CD14-positive monocyte (primary cell): Measurements from ENCODE around the gene TFB1M. TPM values are rescaled to one million over a fixed set of nuclear protein-coding genes. Genes with fewer than 3 reads are reported as not detected.

Source experiments
- DNase-seq, 3 donors: peaks; one replicate each; pipeline ENCODE4 v3.0.0-alpha.2; 2011 to 2022
- H2AFZ ChIP-seq: 2 replicates; pipeline ENCODE4 v1.6.0; 2012; ENCODE audit warnings: mild to moderate bottlenecking, low read depth, low read length, inconsistent platforms; ENCODE audit not compliant: insufficient read depth, poor library complexity, severe bottlenecking
- H3K27ac ChIP-seq, 2 donors: 1 replicate in 1 of 2; 2 replicates in 1 of 2; pipeline ENCODE4 v1.5.1; 2012 to 2013; ENCODE audit warnings: low read length in 2 of 2, control low read depth in 1 of 2, inconsistent platforms in 1 of 2, low read depth in 1 of 2, mild to moderate bottlenecking in 1 of 2
- H3K27me3 ChIP-seq, 2 donors: one replicate each; pipeline versions ENCODE4 v1.6.0 to v1.6.1; 2011 to 2013; ENCODE audit warnings: low read length in 2 of 2; ENCODE audit not compliant: control insufficient read depth in 2 of 2, insufficient read depth in 2 of 2
- H3K36me3 ChIP-seq, 2 donors: replicated peaks in 1 of 2; 1 replicate in 1 of 2; 2 replicates in 1 of 2; pipeline versions ENCODE4 v1.5.1 to v1.6.1; 2012 to 2013; ENCODE audit warnings: low read length in 2 of 2, control low read depth in 1 of 2, inconsistent platforms in 1 of 2, mild to moderate bottlenecking in 1 of 2; ENCODE audit not compliant: insufficient read depth in 2 of 2, control insufficient read depth in 1 of 2
- H3K4me1 ChIP-seq, 2 donors: 1 replicate in 1 of 2; 2 replicates in 1 of 2; pipeline versions ENCODE4 v1.5.1 to v1.6.1; 2012 to 2013; ENCODE audit warnings: low read length in 2 of 2, control low read depth in 1 of 2, inconsistent platforms in 1 of 2, mild to moderate bottlenecking in 1 of 2, moderate library complexity in 1 of 2; ENCODE audit not compliant: insufficient read depth in 2 of 2, control insufficient read depth in 1 of 2
- H3K4me2 ChIP-seq: replicated peaks from 2 replicates; pipeline ENCODE3; 2012; ENCODE audit warnings: low read length, moderate library complexity, mild to moderate bottlenecking; ENCODE audit not compliant: poor library complexity, severe bottlenecking; ENCODE audit errors: extremely low read depth
- H3K4me3 ChIP-seq, 3 experiments: fragments of 200-600 bp in 1 of 3; sonication (generic) in 1 of 3; replicated peaks in 1 of 3; 1 replicate in 2 of 3; 2 replicates in 1 of 3; pipeline ENCODE4 v1.5.1; 2011 to 2013; ENCODE audit warnings: low read length in 3 of 3, mild to moderate bottlenecking in 3 of 3, control low read depth in 2 of 3, low read depth in 2 of 3, inconsistent platforms in 1 of 3, moderate library complexity in 1 of 3
- H3K79me2 ChIP-seq: 2 replicates; pipeline ENCODE4 v1.6.0; 2012; ENCODE audit warnings: mild to moderate bottlenecking, control low read depth, inconsistent platforms, low read length, moderate library complexity; ENCODE audit not compliant: insufficient read depth
- H3K9ac ChIP-seq: 2 replicates; pipeline ENCODE4 v1.6.0; 2017; ENCODE audit warnings: low read length, mild to moderate bottlenecking; ENCODE audit not compliant: insufficient read depth, poor library complexity, severe bottlenecking
- H3K9me3 ChIP-seq, 2 donors: replicated peaks in 1 of 2; 1 replicate in 1 of 2; 2 replicates in 1 of 2; pipeline versions ENCODE4 v1.5.1 to v1.6.1; 2012 to 2013; ENCODE audit warnings: low read length in 2 of 2, control low read depth in 1 of 2; ENCODE audit not compliant: control insufficient read depth in 1 of 2, insufficient read depth in 1 of 2
- H4K20me1 ChIP-seq: 2 replicates; pipeline ENCODE4 v1.6.0; 2012; ENCODE audit warnings: mild to moderate bottlenecking, low read length, control low read depth, moderate library complexity; ENCODE audit not compliant: insufficient read depth
- H3K27ac Mint-ChIP-seq, 7 donors: one replicate each; pipeline ENCODE4 v1.8.0; 2020; ENCODE audit warnings: mild to moderate bottlenecking in 7 of 7, mixed read lengths in 7 of 7, moderate library complexity in 6 of 7, inconsistent platforms in 2 of 7
- H3K27me3 Mint-ChIP-seq, 3 donors: one replicate each; pipeline ENCODE4 v1.8.0; 2021 to 2022; ENCODE audit warnings: low read depth in 3 of 3, mild to moderate bottlenecking in 3 of 3, mixed read lengths in 3 of 3, moderate library complexity in 3 of 3, inconsistent platforms in 1 of 3
- H3K36me3 Mint-ChIP-seq, 2 donors: one replicate each; pipeline ENCODE4 v1.8.0; 2020; ENCODE audit warnings: mixed read lengths in 2 of 2, inconsistent platforms in 1 of 2, mild to moderate bottlenecking in 1 of 2
- H3K4me1 Mint-ChIP-seq: one replicate; pipeline ENCODE4 v1.8.0; 2020; ENCODE audit warnings: mild to moderate bottlenecking, mixed read lengths
- H3K4me3 Mint-ChIP-seq, 2 donors: one replicate each; pipeline ENCODE4 v1.8.0; 2020; ENCODE audit warnings: mild to moderate bottlenecking in 2 of 2, mixed read lengths in 2 of 2, moderate library complexity in 1 of 2
- H3K9me3 Mint-ChIP-seq, 7 donors: one replicate each; pipeline ENCODE4 v1.8.0; 2020 to 2022; ENCODE audit warnings: mixed read lengths in 7 of 7, mild to moderate bottlenecking in 6 of 7, moderate library complexity in 6 of 7, inconsistent platforms in 2 of 7
- WGBS: methylation state at CpG from one replicate; pipeline ENCODE4 v1.1.5; 2013; ENCODE audit warnings: missing lambda C conversion rate; ENCODE audit not compliant: insufficient coverage; 5-methylcytosine and 5-hydroxymethylcytosine counted together
- intact Hi-C, 2 donors: fragments of 100-400 bp; cut with micrococcal nuclease; formaldehyde crosslinking; loops; one replicate each; pipeline versions ENCODE4 v1.15.0 to v1.15.1; 2023
- polyA plus RNA-seq, 3 donors: library from polyadenylated mRNA; depleted of rRNA in 1 of 3; unstranded in 2 of 3; stranded (reverse) in 1 of 3; fragments of 300-500 nt in 2 of 3; fragments of >200 nt in 1 of 3; fragmentation: Illumina TruSeq in 2 of 3; gene quantifications; 1 replicate in 2 of 3; 2 replicates in 1 of 3; pipeline ENCODE4 v1.2.3, GENCODE V29; 2012 to 2021
- TF ChIP-seq, protein P1 (sequence below): fragments of 200-600 bp; IDR thresholded peaks from one replicate; pipeline ENCODE4 v1.8.0; 2022; ENCODE audit warnings: antibody characterized with exemption, mild to moderate bottlenecking

TFB1M gene
- polyA plus RNA-seq, 3 donors = 4.8 to 5.4 (median 4.8) TPM

DNA sequence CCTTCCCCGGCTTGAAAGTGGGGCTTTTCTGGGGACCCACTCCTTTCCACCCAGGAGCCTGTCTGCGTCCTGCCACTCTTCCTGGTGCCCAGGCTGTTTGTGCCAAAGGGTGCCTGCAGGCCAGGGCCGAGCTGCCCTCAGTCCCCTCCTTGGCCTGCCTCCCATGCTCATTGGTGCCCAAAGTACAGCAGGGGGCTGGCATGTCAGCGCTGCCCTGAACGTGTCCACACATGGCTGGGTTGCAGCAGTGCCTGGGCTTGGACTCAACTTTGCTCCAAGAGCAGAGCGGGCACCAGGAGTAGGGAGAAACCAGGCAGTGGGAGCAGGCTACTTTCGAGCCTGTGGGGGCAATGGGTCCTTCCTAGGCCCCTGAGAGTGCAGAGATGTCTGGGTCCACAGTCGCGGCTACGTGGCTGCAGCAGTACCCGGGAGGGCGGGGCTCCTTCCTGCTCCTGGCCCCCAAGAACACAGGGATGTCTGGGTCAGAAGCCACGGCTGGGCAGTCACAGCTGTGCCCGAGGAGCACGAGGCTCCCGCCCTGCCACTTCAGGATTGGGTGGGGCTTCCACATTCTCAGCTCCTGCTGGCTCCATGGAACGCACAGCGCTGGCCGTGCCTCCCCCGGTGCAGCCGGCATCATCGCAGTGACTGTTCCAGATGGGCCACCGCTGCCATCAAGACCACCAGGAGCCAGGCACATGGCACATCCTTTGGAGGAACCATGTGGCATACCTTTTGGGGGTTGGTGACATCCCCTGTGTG is 100.5 kb downstream of the TFB1M start:
- H3K4me1 Mint-ChIP-seq = no peaks in the 10 kb centered on the region
- no peaks in the 10 kb centered on the region for H4K20me1 ChIP-seq
- no peak overlapping the region for H3K27ac Mint-ChIP-seq
- no peaks in the 10 kb centered on the region for H3K36me3 Mint-ChIP-seq
- no peaks in the 10 kb centered on the region for H3K79me2 ChIP-seq
- no peaks in the 10 kb centered on the region for H3K27me3 ChIP-seq
- H3K9me3 ChIP-seq = no peaks in the 10 kb centered on the region
- no peak overlapping the region for H3K4me3 ChIP-seq
- no peak overlapping the region for H3K27ac ChIP-seq
- no peaks in the 10 kb centered on the region for H3K9me3 Mint-ChIP-seq
- H3K4me3 Mint-ChIP-seq = no peak overlapping the region
- H3K4me1 ChIP-seq = no peaks in the 10 kb centered on the region
- 94% methylated on average over 23 of the region's 23 CpGs for WGBS
- H3K9ac ChIP-seq = no peak overlapping the region
- no peaks in the 10 kb centered on the region for H3K36me3 ChIP-seq
- no peak overlapping the region for H2AFZ ChIP-seq
- peaks cover 2 to 7% (median 5%) of the 10 kb centered on the region in 3 donors for H3K27me3 Mint-ChIP-seq
- no peak for DNase-seq
- no peak overlapping the region for H3K4me2 ChIP-seq
- intact Hi-C loops = no loop called here
- TF ChIP-seq, protein P1, sequence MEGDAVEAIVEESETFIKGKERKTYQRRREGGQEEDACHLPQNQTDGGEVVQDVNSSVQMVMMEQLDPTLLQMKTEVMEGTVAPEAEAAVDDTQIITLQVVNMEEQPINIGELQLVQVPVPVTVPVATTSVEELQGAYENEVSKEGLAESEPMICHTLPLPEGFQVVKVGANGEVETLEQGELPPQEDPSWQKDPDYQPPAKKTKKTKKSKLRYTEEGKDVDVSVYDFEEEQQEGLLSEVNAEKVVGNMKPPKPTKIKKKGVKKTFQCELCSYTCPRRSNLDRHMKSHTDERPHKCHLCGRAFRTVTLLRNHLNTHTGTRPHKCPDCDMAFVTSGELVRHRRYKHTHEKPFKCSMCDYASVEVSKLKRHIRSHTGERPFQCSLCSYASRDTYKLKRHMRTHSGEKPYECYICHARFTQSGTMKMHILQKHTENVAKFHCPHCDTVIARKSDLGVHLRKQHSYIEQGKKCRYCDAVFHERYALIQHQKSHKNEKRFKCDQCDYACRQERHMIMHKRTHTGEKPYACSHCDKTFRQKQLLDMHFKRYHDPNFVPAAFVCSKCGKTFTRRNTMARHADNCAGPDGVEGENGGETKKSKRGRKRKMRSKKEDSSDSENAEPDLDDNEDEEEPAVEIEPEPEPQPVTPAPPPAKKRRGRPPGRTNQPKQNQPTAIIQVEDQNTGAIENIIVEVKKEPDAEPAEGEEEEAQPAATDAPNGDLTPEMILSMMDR = no peak

DNA sequence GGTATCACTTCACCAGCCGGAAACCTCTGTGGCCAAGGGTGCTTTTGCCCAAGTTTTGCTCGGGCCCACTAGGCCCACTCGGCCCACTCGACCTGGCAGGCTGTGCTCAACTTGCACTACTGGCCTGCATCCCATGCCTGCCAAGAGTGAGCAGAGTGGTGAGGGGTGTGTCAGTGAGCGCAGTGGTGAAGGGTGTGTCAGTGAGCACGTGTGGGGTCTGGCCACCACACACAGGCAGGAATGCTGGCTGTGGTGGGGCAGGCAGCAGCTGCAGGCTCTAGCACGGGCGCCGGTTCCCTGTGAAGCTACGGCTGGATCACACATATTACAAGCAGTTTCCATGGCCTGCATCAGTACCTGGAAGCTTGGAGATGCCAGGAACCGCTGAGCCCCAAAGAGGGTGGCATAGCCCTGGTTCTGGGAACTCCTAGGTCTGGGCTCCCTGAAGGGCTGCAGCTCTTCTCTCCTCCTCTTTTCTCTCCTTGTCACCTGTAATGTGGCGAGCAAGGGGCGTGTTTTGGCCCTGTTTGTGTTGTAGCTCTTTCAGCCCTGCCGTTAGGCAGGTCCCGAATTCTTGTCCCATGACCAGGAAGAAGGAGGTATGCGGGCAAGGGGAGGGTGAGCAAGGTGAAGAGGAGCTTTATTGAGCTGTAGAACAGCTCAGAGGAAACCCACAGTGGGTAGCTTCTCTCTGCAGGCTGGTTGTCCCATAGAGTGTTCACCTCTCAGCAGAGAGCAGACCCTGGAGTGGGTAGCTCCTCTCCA is 101.5 kb downstream of the TFB1M start:
- TF ChIP-seq, protein P1 = no peak
- Histone ChIP-seq H4K20me1 (no peaks in the 10 kb centered on the region), H3K4me2 (no peak overlapping the region), H3K4me1 (no peaks in the 10 kb centered on the region), H3K9ac (no peak overlapping the region), H2AFZ (no peak overlapping the region), H3K9me3 (no peaks in the 10 kb centered on the region), H3K36me3 (no peaks in the 10 kb centered on the region), H3K27ac (no peak overlapping the region), H3K4me3 (no peak overlapping the region), H3K27me3 (no peaks in the 10 kb centered on the region), H3K79me2 (no peaks in the 10 kb centered on the region)
- no peaks in the 10 kb centered on the region for H3K4me1 Mint-ChIP-seq
- no peak overlapping the region for H3K4me3 Mint-ChIP-seq
- peaks cover 3 to 7% (median 5%) of the 10 kb centered on the region in 3 donors for H3K27me3 Mint-ChIP-seq
- intact Hi-C loops = no loop called here
- H3K9me3 Mint-ChIP-seq = no peaks in the 10 kb centered on the region
- no peak overlapping the region for H3K27ac Mint-ChIP-seq
- no peak for DNase-seq
- H3K36me3 Mint-ChIP-seq = no peaks in the 10 kb centered on the region
- WGBS = 95% methylated on average over 14 of the region's 16 CpGs
